ENCODE measurements around the gene TAS2R38. TPM values are rescaled to one million over a fixed set of nuclear protein-coding genes. Genes with fewer than 3 reads are reported as not detected.
"Not testable (repeated sequence)": the region's sequence is repeated elsewhere in the genome, so short reads cannot be mapped to it uniquely, and the experiment has no call there.

The TAS2R38 gene
- not detected for total RNA-seq

- DNase-seq: no peak
Measured at GRCh38 chr7:141973673-141974072, at the start of gene TAS2R38. TSS of gene TAS2R38 (minus strand) at chr7:141973773. CDS start at chr7:141973689, 84 bp downstream.

- no peak for DNase-seq
Measured at GRCh38 chr7:142018154-142018553, 44.6 kb upstream of the TAS2R38 start.

- no peak for DNase-seq
Measured at GRCh38 chr7:142017451-142017850, 43.9 kb upstream of the TAS2R38 start.

- DNase-seq: no peak
Measured at GRCh38 chr7:142012825-142013511, 39.4 kb upstream of the TAS2R38 start.

- DNase-seq: no peak
Measured at GRCh38 chr7:142010952-142011548, 37.5 kb upstream of the TAS2R38 start.

- DNase-seq: no peak
Measured at GRCh38 chr7:142009187-142009586, 35.6 kb upstream of the TAS2R38 start.

- DNase-seq: no peak
Measured at GRCh38 chr7:142006577-142006976, 33.0 kb upstream of the TAS2R38 start.

GRCh38 chr7:142002179-142002578 is 28.6 kb upstream of the TAS2R38 start:
- no peak for DNase-seq

- no peak for DNase-seq
Measured at GRCh38 chr7:142001163-142001874, 27.7 kb upstream of the TAS2R38 start.

GRCh38 chr7:142000244-142000643 is 26.7 kb upstream of the TAS2R38 start:
- DNase-seq: no peak

GRCh38 chr7:141999058-141999623 is 25.6 kb upstream of the TAS2R38 start:
- no peak for DNase-seq

- no peak for DNase-seq
Measured at GRCh38 chr7:141993354-141993753, 19.8 kb upstream of the TAS2R38 start.

- no peak for DNase-seq
Measured at GRCh38 chr7:141992688-141993087, 19.1 kb upstream of the TAS2R38 start.

- DNase-seq: no peak
Measured at GRCh38 chr7:141992156-141992555, 18.6 kb upstream of the TAS2R38 start.

- no peak for DNase-seq
Measured at GRCh38 chr7:141991140-141991539, 17.6 kb upstream of the TAS2R38 start.

- no peak for DNase-seq
Measured at GRCh38 chr7:141990011-141990725, 16.6 kb upstream of the TAS2R38 start.

GRCh38 chr7:141987803-141988202 is 14.2 kb upstream of the TAS2R38 start:
- DNase-seq: not testable (repeated sequence)

GRCh38 chr7:141986923-141987322 is 13.3 kb upstream of the TAS2R38 start:
- no peak for DNase-seq

- DNase-seq: not testable (repeated sequence)
Measured at GRCh38 chr7:141985926-141986325, 12.4 kb upstream of the TAS2R38 start.

GRCh38 chr7:141979568-141979967 is 6.0 kb upstream of the TAS2R38 start:
- DNase-seq: no peak

GRCh38 chr7:141978351-141978750 is 4.8 kb upstream of the TAS2R38 start:
- DNase-seq: no peak

- DNase-seq: no peak
Measured at GRCh38 chr7:141976524-141977245, 3.1 kb upstream of the TAS2R38 start.

Measured in effector CD4-positive, alpha-beta T cell (primary cell).